NK-92 (cell line): ENCODE measurements around the gene LRRC47.

Experiments
- DNase-seq: peaks from one replicate; lab custom pipeline; 2025; ENCODE audit not compliant: unreplicated experiment; lab: John Stamatoyannopoulos, UW

Gene LRRC47

DNA sequence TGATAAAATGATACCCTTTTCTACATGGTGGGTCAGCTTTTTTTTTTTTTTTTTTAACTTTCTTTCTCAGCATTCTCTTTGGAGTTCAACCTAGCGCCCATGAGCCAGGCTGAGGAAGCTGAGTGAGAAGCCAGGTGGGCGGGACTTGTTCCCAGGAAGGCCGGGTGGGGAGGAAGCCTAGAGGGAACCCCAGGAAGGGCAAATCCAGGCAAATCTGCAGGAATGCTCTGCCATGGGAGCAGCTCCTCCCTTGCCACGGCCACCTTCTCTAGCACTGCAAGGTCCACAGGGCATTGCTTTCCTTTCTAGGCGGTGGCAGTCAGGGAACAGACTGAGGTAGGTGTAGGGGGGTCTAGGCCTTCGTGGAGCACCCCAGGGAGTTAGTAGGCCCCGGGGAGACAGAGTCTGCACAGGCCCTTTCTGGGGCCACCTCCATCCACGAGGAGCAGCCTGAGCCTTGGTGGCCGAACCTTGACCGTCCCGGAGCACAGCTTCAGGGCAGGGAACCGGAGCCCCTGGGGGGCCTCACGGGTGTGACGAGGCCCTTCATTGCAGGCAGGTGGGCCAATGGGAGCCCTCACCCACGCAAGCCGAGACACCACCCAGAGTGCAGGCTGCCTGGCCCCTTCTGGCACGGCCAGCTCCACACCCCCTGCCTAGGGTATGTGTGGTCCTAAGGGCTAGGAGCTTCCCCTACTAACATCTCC, 62.3 kb downstream of the LRRC47 start:
- DNase-seq: no peak

DNA sequence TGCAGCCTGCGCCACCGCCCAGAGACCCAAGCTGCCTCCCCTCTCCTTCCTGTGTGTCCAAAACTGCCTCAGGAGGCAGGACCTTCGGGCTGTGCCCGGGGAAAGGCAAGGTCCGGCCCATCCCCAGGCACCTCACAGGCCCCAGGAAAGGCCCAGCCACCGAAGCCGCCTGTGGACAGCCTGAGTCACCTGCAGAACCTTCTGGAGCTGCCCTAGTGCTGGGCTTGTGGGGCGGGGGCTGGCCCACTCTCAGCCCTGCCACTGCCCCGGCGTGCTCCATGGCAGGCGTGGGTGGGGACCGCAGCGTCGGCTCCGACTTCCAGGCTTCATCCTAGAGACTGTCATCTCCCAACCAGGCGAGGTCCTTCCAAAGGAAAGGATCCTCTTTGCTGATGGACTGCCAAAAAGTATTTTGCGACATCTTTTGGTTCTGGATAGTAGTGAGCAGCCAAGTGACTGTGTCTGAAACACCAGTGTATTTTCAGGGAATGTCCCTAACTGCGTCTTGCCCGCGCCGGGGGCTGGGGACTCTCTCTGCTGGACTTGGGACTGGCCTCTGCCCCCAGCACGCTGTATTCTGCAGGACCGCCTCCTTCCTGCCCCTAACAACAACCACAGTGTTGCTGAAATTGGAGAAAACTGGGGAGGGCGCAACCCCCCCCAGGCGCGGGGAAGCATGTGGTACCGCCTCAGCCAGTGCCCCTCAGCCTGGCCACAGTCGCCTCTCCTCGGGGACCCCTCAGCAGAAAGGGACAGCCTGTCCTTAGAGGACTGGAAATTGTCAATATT, 63.0 kb downstream of the LRRC47 start:
- no peak for DNase-seq

DNA sequence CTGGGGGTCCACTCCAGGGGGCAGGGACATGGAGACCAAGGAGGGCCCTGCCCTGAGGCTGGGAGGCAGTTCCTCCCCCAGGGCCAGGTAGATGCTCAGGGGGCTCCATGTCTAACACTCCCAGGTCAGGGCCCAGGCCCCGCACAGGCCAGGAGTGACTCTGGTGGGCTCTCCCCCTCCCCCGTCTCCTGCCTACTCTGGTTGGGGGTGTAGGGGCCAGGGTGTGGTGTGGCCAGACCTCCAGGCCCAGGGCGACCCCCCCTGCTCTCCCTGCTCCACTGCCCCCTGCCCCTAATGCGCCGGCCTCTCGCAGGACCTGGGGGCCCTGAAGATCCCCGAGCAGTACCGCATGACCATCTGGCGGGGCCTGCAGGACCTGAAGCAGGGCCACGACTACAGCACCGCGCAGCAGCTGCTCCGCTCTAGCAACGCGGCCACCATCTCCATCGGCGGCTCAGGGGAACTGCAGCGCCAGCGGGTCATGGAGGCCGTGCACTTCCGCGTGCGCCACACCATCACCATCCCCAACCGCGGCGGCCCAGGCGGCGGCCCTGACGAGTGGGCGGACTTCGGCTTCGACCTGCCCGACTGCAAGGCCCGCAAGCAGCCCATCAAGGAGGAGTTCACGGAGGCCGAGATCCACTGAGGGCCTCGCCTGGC, 63.7 kb downstream of the LRRC47 start:
- DNase-seq: no peak

DNA sequence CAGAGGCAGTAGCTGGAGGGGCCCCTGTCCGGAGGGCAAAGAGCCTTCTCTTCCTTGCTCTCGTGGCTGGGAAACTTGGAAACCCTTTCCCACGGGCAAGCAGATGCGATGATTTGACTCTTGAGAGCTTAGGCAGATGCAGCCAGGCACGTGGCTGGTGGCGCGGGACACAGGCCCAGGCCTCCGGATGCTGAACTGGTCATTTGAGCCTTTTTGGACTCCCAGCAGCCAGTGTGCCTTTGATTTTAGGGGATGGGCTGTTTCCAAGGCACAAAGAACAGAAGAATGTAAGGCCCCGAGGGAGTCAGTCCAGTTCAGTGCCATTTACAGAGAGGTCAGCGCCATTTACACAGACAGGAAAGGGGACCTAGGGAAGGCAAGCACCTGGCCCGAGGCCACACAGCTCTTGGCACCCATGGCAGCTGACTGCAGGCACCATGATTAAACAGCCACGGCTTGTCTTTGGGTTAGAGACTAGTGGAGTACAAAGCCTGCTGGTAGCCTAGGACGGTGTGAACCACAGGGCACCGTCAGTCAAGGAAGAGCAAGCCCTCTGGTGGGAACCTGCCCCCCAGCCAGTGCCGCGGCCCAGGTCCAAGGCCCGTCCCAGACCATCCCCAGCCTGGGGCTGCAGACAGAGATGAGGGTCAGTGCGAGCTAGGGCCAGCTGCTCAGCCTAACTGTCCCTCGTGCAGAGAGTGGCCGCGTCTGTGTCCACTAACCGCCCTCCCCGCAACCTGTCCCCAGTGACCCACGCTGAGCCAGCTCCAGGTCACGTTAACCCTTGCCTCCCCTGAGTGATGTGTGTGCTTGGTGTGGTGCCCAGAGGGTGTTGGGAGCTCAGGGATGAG, 64.5 kb downstream of the LRRC47 start:
- DNase-seq: no peak

DNA sequence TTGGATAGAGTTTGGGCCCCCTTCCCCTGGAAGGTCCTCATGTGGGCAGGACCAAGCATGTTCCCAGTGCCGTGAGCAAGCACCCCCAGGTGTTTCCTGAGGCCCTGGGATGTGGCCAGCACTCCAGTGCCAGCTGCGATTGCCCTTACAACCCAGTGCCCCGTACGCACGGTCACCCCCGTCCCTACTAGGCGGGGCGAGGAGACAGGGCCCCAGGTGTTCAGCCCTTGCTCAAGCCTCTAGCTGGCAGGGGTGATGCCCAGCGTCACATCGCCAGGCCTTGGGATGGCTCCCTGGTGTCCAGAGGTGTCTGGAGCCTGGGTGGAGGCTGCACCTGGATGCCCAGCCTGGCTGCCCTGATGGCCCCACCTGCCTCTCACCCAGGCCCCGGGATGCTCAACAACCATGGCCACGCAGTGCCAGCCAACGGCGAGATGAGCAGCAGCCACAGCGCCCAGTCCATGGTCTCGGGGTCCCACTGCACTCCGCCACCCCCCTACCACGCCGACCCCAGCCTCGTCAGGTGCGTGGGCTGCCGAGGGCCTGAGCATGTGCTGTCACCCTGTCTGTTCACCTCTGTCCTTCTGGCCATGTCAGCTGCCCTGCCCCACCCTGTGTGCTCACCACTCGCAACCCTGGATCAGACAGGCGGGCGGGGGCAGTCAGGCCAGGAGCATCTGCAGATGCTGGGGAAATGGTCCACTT, 65.6 kb downstream of the LRRC47 start:
- DNase-seq: no peak

DNA sequence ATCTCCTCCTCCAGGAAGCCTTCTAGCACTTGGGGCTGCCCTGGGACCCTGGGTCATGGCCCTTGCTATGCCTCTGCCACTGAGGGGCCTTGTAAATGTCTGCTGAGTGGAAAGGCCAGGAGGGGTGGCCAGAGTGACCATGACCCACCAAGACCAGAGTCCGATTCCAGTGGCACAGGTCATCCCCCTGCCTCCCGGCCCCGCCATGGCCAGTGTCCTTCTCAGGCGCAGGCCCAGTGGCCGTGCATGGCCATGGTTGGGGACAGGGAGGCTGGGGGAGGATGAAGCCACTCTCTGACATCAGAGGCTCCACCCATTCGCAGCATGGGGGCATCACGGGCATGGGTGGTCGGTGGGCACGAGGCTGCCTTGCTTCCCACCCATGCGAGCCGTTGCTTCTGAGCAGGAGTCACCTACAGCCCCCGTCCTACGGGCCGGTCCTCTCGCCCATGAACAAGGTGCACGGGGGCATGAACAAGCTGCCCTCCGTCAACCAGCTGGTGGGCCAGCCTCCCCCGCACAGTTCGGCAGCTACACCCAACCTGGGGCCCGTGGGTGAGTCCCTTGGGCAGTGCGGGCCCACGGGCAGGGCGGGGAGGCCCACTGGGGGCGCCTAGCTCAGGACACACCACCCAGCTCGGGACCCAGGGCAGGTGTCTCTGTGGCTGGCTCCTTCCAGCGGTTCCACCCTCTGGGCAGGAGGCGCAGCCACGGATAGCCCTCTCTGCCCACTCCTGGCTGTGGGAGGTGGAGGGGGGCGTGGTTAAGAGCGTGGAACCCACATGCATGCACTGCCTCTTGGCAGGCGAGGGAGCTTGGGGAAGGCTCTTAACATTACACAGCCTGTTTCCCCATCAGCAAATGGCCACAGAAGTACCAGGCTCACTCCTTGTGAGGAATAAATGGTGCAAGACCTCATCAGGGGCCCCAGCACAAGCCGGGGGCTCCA, 66.4 kb downstream of the LRRC47 start:
- DNase-seq: no peak
